Measurements from ENCODE around the gene SPNS2. TPM values are rescaled to one million over a fixed set of nuclear protein-coding genes. Genes with fewer than 3 reads are reported as not detected.

SPNS2 gene
- total and polyA plus RNA-seq, 2 of the 8 experiments (the other 6 are each of a cell fraction or from before 2014, with no cell fraction given): 1.2 to 1.5 TPM

DNA sequence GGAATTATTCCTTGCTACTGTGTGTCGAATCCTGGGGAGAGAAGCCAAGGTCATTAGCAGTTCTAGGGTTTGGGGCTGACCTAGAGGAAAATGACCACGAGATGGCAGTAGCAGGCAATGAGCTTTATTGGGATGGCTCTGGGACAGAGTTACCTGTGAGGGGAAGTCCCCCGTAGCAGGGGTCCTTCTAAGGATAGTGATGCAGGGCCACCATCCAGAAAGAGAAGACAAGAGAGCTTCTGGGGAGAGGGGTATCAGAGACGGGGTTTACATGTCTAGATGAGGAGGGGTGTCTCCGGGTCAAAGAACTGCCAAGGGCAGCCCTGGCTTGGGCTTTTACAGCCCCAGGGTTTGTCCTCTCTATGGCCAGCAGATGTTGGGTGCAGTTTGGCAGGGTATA lies 68.1 kb downstream of the SPNS2 start:
- Histone ChIP-seq H3K56ac (replicated peaks; ENCODE audit: insufficient read length, low read depth, low read length) (no peak overlapping the region), H3K4me2 (ENCODE audit: insufficient read depth in 1 of 2, low read depth in 2 of 2, low read length in 2 of 2) (no peak overlapping the region), H2BK120ac (replicated peaks; ENCODE audit: low read depth, low read length) (no peak overlapping the region), H2BK12ac (ENCODE audit: low read depth, low read length) (0 out of 2 replicates have a peak overlapping the region, but pooled peaks have one; percentile 9), H3K4me1 (replicated peaks in 1 of 4; ENCODE audit: control insufficient read depth in 3 of 4, insufficient read depth in 4 of 4, low read length in 3 of 4) (peaks cover 2 to 8% (median 6%) of the 10 kb centered on the region in 4 experiments; a peak in 4 of 7 replicates), H2BK20ac (ENCODE audit: low read length) (no peak overlapping the region), H2BK5ac (ENCODE audit: low read depth, low read length) (no peak overlapping the region), H4K20me1 (replicated peaks in 1 of 2; ENCODE audit: control insufficient read depth in 1 of 2, insufficient read depth in 2 of 2, low read length in 2 of 2) (no peaks in the 10 kb centered on the region), H3K18ac (ENCODE audit: extremely low read depth, low read length) (no peak overlapping the region), H3K27ac (ENCODE audit: low read depth, low read length) (no peak overlapping the region), H4K5ac (ENCODE audit: insufficient read length, low read depth, low read length) (no peak overlapping the region), H2AK5ac (ENCODE audit: low read depth, low read length) (no peak overlapping the region), H3K4me3 (ENCODE audit: extremely low read depth in 1 of 4, insufficient read depth in 2 of 4, low read depth in 3 of 4, low read length in 4 of 4) (no peak overlapping the region), H3K23me2 (ENCODE audit: low read depth, low read length) (no peaks in the 10 kb centered on the region; the same call in 1 of the 2 replicates), H3K36me3 (ENCODE audit: control insufficient read depth in 2 of 4, insufficient read depth in 4 of 4, low read length in 3 of 4) (no peaks in the 10 kb centered on the region), H3K9ac (replicated peaks in 1 of 4; ENCODE audit: extremely low read depth in 1 of 4, low read depth in 3 of 4, low read length in 3 of 4) (no peak overlapping the region), H3K27me3 (replicated peaks in 1 of 4; ENCODE audit: control insufficient read depth in 3 of 4, extremely low read depth in 1 of 4, insufficient read depth in 3 of 4, low read length in 3 of 4) (no peaks in the 10 kb centered on the region; a peak in 1 of 7 replicates), H3K14ac (ENCODE audit: insufficient read length) (no peak overlapping the region), H2AFZ (ENCODE audit: low read length) (no peak overlapping the region), H3K4ac (replicated peaks; ENCODE audit: insufficient read length, low read depth, low read length) (no peak overlapping the region), H4K8ac (ENCODE audit: extremely low read depth, insufficient read depth, low read length) (no peak overlapping the region), H3K79me2 (ENCODE audit: control insufficient read depth in 1 of 2, insufficient read depth in 2 of 2, low read length in 2 of 2) (no peaks in the 10 kb centered on the region), H2BK15ac (ENCODE audit: low read length) (no peak overlapping the region), H3K9me3 (ENCODE audit: insufficient read depth in 2 of 2, low read depth in 1 of 2, low read length in 1 of 2) (no peaks in the 10 kb centered on the region), H4K91ac (replicated peaks; ENCODE audit: insufficient read length, low read length) (no peak overlapping the region), H3K23ac (ENCODE audit: insufficient read length) (no peak overlapping the region), H3K79me1 (ENCODE audit: low read depth, low read length) (no peaks in the 10 kb centered on the region)
- ChIA-PET POLR2A (ENCODE audit: partially characterized antibody) (interaction anchor here (1.0 to 1.8 kb wide), 10 partner anchors 10 to 160 kb away, joined by 3 to 5 read pairs (median 4); no protein-coding TSS in a partner anchor), CTCF (ENCODE audit: partially characterized antibody) (interaction anchor here (0.6 to 7.4 kb wide), 55 partner anchors 8 to 705 kb away, joined by 3 to 170 read pairs (median 4); partner anchors contain the start of genes ALOX15, CHRNE, MYBBP1A and SMTNL2)
- FAIRE-seq: peak; percentile 90
- DNase-seq (ENCODE audit: low read depth in 1 of 2, low spot score in 2 of 2): peak in 1 of 2 experiments; percentile 85
- TF ChIP-seq, protein P1, sequence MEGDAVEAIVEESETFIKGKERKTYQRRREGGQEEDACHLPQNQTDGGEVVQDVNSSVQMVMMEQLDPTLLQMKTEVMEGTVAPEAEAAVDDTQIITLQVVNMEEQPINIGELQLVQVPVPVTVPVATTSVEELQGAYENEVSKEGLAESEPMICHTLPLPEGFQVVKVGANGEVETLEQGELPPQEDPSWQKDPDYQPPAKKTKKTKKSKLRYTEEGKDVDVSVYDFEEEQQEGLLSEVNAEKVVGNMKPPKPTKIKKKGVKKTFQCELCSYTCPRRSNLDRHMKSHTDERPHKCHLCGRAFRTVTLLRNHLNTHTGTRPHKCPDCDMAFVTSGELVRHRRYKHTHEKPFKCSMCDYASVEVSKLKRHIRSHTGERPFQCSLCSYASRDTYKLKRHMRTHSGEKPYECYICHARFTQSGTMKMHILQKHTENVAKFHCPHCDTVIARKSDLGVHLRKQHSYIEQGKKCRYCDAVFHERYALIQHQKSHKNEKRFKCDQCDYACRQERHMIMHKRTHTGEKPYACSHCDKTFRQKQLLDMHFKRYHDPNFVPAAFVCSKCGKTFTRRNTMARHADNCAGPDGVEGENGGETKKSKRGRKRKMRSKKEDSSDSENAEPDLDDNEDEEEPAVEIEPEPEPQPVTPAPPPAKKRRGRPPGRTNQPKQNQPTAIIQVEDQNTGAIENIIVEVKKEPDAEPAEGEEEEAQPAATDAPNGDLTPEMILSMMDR (IDR thresholded peaks at IDR 0.05; ENCODE audit: control extremely low read depth in 1 of 3, insufficient read depth in 1 of 3, low read depth in 1 of 3, low read length in 3 of 3): peak; percentile 56 to 93 (median 90)
- no peak for TF ChIP-seq KDM4A (IDR thresholded peaks at IDR 0.05; ENCODE audit: low read depth, low read length, severe bottlenecking)
- no peak for TF ChIP-seq BCL11A (IDR thresholded peaks at IDR 0.05; ENCODE audit: low read depth in 2 of 2, low read length in 2 of 2)
- peak; percentile 94 to 95 for TF ChIP-seq RAD21 (IDR thresholded peaks at IDR 0.05 in 1 of 2, conservative IDR thresholded peaks at IDR 0.05 in 1 of 2; ENCODE audit: low read depth in 2 of 2, low read length in 2 of 2)
- 33% methylated on average over 5 of the region's 5 CpGs; no CpG with 5 or more reads in 1 of the 2 experiments for WGBS, 2 experiments (ENCODE audit: extremely low coverage in 1 of 2, insufficient coverage in 1 of 2, insufficient read length in 1 of 2, insufficient replicate concordance in 2 of 2, low coverage in 1 of 2, low lambda C conversion rate in 2 of 2, missing lambda C conversion rate in 1 of 2)
